Measurements from ENCODE around the gene MYD88. TPM values are rescaled to one million over a fixed set of nuclear protein-coding genes. Genes with fewer than 3 reads are reported as not detected.

MYD88 gene
- total RNA-seq, 2 experiments from 2014 or later, result 29.3 to 31.8 TPM

GRCh38 chr3:38165722-38166387 lies 27.4 kb downstream of the MYD88 start:
- no peak for TF ChIP-seq CTCF (IDR thresholded peaks at IDR 0.05)
- Mint-ChIP-seq H3K4me1 (ENCODE audit: low read depth) (peaks cover 49% of the 10 kb centered on the region), H3K36me3 (ENCODE audit: low read depth) (peaks cover 32% of the 10 kb centered on the region), H3K27me3 (no peaks in the 10 kb centered on the region), H3K27ac (peak overlapping the region; percentile 99), H3K9me3 (no peaks in the 10 kb centered on the region), H3K4me3 (peak overlapping the region; percentile 93)
- intact Hi-C loops (cut with micrococcal nuclease), result loop anchor here (2.0 kb wide), 2 partner anchors 15 to 29 kb away; partner anchors contain the start of gene ACAA1
- POLR2A ChIA-PET, result interaction anchor here (0.7 to 6.0 kb wide), 14 partner anchors 11 to 1241 kb away, joined by 3 to 67 read pairs (median 4); partner anchors contain the start of genes ACAA1, EXOG, MYD88 and RPSA
- ATAC-seq (no peak), DNase-seq (no peak)
- CTCF ChIA-PET, result interaction anchor here (1.0 to 4.7 kb wide), 5 partner anchors 19 to 181 kb away, joined by 3 to 31 read pairs (median 4); partner anchors contain the start of genes ACAA1, MYD88 and XYLB

- ATAC-seq (no peak), DNase-seq (no peak)
- Mint-ChIP-seq H3K9me3 (no peaks in the 10 kb centered on the region), H3K27me3 (no peaks in the 10 kb centered on the region), H3K36me3 (ENCODE audit: low read depth) (peaks cover 32% of the 10 kb centered on the region), H3K27ac (peak overlapping the region; percentile 35), H3K4me1 (ENCODE audit: low read depth) (peaks cover 65% of the 10 kb centered on the region), H3K4me3 (peak overlapping the region; percentile 93)
- ChIA-PET POLR2A (interaction anchor here (0.9 to 6.0 kb wide), 2 partner anchors 29 to 37 kb away, joined by 3 to 67 read pairs; partner anchors contain the start of genes ACAA1 and MYD88), CTCF (no interaction called here)
- no peak for TF ChIP-seq CTCF (IDR thresholded peaks at IDR 0.05)
- intact Hi-C loops (cut with micrococcal nuclease), result no loop called here
Measured at GRCh38 chr3:38167591-38167990, 29.1 kb downstream of the MYD88 start.

- no peak for TF ChIP-seq CTCF (IDR thresholded peaks at IDR 0.05)
- ATAC-seq, result no peak
- no peak overlapping the region for H3K4me3 Mint-ChIP-seq
- intact Hi-C loops (cut with micrococcal nuclease), result no loop called here
- no peak for DNase-seq
- H3K9me3 Mint-ChIP-seq, result no peaks in the 10 kb centered on the region
- ChIA-PET CTCF (no interaction called here), POLR2A (interaction anchor here (6.0 kb wide), 1 partner anchor 30 kb away, joined by 67 read pairs; the partner anchor contains the start of genes ACAA1 and MYD88)
- H3K27ac Mint-ChIP-seq, result peak overlapping the region; percentile 70
- no peaks in the 10 kb centered on the region for H3K27me3 Mint-ChIP-seq
- H3K36me3 Mint-ChIP-seq (ENCODE audit: low read depth), result peaks cover 32% of the 10 kb centered on the region
- peaks cover 70% of the 10 kb centered on the region for H3K4me1 Mint-ChIP-seq (ENCODE audit: low read depth)
Measured at GRCh38 chr3:38168151-38169026, 29.9 kb downstream of the MYD88 start.

- no peaks in the 10 kb centered on the region for H3K27me3 Mint-ChIP-seq
- no peak for ATAC-seq
- no peak for DNase-seq
- intact Hi-C loops (cut with micrococcal nuclease), result no loop called here
- peaks cover 32% of the 10 kb centered on the region for H3K36me3 Mint-ChIP-seq (ENCODE audit: low read depth)
- no peak overlapping the region for H3K4me3 Mint-ChIP-seq
- peaks cover 71% of the 10 kb centered on the region for H3K4me1 Mint-ChIP-seq (ENCODE audit: low read depth)
- POLR2A ChIA-PET, result interaction anchor here (0.8 kb wide), 1 partner anchor 11 kb away, joined by 3 read pairs; no protein-coding TSS in a partner anchor
- TF ChIP-seq CTCF (IDR thresholded peaks at IDR 0.05), result no peak
- peak overlapping the region; percentile 70 for H3K27ac Mint-ChIP-seq
- H3K9me3 Mint-ChIP-seq, result no peaks in the 10 kb centered on the region
- CTCF ChIA-PET, result no interaction called here
Measured at GRCh38 chr3:38169027-38169317, 30.5 kb downstream of the MYD88 start.
